K562 (cell line): ENCODE data around the gene KCNJ14. TPM values are rescaled to one million over a fixed set of nuclear protein-coding genes. Genes with fewer than 3 reads are reported as not detected.

Experiments
- CBX8 ChIP-seq: fragments of 200-600 bp; sonication (generic); IDR thresholded peaks from 2 replicates; pipeline ENCODE4 v1.6.1; 2012; ENCODE audit warnings: borderline replicate concordance, mixed run types, low read depth, mild to moderate bottlenecking, moderate library complexity, mixed read lengths, low read length, control low read depth, inconsistent platforms; ENCODE audit not compliant: poor library complexity, severe bottlenecking; ENCODE audit errors: extremely low read depth
- CHD4 ChIP-seq: fragments of 200-600 bp; sonication (generic); IDR thresholded peaks from 3 replicates; pipeline ENCODE4 v1.6.1; 2012; ENCODE audit warnings: low read depth, mild to moderate bottlenecking, mixed read lengths, low read length, inconsistent platforms; ENCODE audit not compliant: insufficient read depth, insufficient replicate concordance, poor library complexity, severe bottlenecking
- CREM ChIP-seq: IDR thresholded peaks from 2 replicates; pipeline ENCODE4 v1.6.1; 2014; ENCODE audit warnings: antibody characterized with exemption, low read depth
- ELF2 ChIP-seq: fragments of 250-450 bp; sonication (Bioruptor Pico); IDR thresholded peaks from 2 replicates; pipeline ENCODE4 v1.5.0; 2021; ENCODE audit warnings: mild to moderate bottlenecking
- ERF ChIP-seq: fragments of 450-650 bp; formaldehyde crosslinking; IDR thresholded peaks from 2 replicates; pipeline ENCODE4 v1.4.0; 2020; ENCODE audit warnings: mild to moderate bottlenecking, mixed read lengths
- ESRRB ChIP-seq: fragments of 250-450 bp; sonication (Bioruptor Pico); IDR thresholded peaks from 2 replicates; pipeline ENCODE4 v1.5.0; 2020; ENCODE audit warnings: mild to moderate bottlenecking, moderate library complexity, borderline replicate concordance
- FIP1L1 ChIP-seq: fragments of 200-400 bp; formaldehyde crosslinking; IDR thresholded peaks from 2 replicates; pipeline ENCODE4 v1.6.1; 2018; ENCODE audit warnings: mild to moderate bottlenecking, low read depth, low read length; ENCODE audit not compliant: poor library complexity, severe bottlenecking
- MXI1 ChIP-seq: IDR thresholded peaks from 2 replicates; pipeline ENCODE4 v1.6.1; 2011; ENCODE audit warnings: low read depth, mild to moderate bottlenecking, improper control_type of control experiment, low read length
- MYNN ChIP-seq, 2 experiments: sonication (generic); formaldehyde crosslinking in 1 of 2; IDR thresholded peaks; 2 replicates each; pipeline versions ENCODE4 v1.5.0 to v1.6.1; 2016 to 2020; ENCODE audit warnings: antibody characterized with exemption in 1 of 2, missing genetic modification reagents in 1 of 2
- NFRKB ChIP-seq: fragments of 450-650 bp; IDR thresholded peaks from 2 replicates; pipeline ENCODE4 v1.6.1; 2016; ENCODE audit warnings: low read depth
- OTX1 ChIP-seq: fragments of 450-650 bp; formaldehyde crosslinking; IDR thresholded peaks from 2 replicates; pipeline ENCODE4 v1.4.0; 2022; ENCODE audit warnings: mild to moderate bottlenecking
- PML ChIP-seq: IDR thresholded peaks from 2 replicates; pipeline ENCODE4 v1.6.1; 2012; ENCODE audit warnings: low read length, inconsistent platforms
- RB1 ChIP-seq: fragments of 450-650 bp; IDR thresholded peaks from 2 replicates; pipeline ENCODE4 v1.6.1; 2017; ENCODE audit warnings: low read depth, mild to moderate bottlenecking
- SUPT5H ChIP-seq: fragments of 450-650 bp; IDR thresholded peaks from 2 replicates; pipeline ENCODE4 v1.6.1; 2016
- TAF15 ChIP-seq: fragments of 200-400 bp; formaldehyde crosslinking; IDR thresholded peaks from 2 replicates; pipeline ENCODE4 v1.6.1; 2017; ENCODE audit warnings: mild to moderate bottlenecking, low read depth, low read length, moderate library complexity
- ZNF165 ChIP-seq: fragments of 250-450 bp; sonication (Bioruptor Pico); IDR thresholded peaks from 2 replicates; pipeline ENCODE4 v1.4.0; 2020; ENCODE audit warnings: borderline replicate concordance
- ZNF583 ChIP-seq: fragments of 250-450 bp; sonication (Bioruptor Pico); IDR thresholded peaks from 2 replicates; pipeline ENCODE4 v1.4.0; 2020
- ZNF717 ChIP-seq: fragments of 250-450 bp; sonication (Bioruptor Pico); IDR thresholded peaks from 2 replicates; pipeline ENCODE4 v1.5.0; 2021
- polyA plus RNA-seq, 8 experiments: library from polyadenylated mRNA; depleted of rRNA in 4 of 8; stranded (reverse) in 5 of 8; unstranded in 3 of 8; fragments of >200 nt; fragmentation: Nextera tagmentation in 2 of 8; fragmentation: Illumina TruSeq in 1 of 8; extraction: Ambion mirVana in 2 of 8; extraction: Trizol in 1 of 8; gene quantifications; 2 replicates each; pipeline versions ENCODE4 v1.2.1 to v1.2.3, GENCODE V29; 2011 to 2014; ENCODE audit warnings: inconsistent platforms in 1 of 8, missing spikeins in 1 of 8
- total RNA-seq, 7 experiments: library from RNA; depleted of rRNA in 6 of 7; stranded (reverse); fragments of >200 nt in 6 of 7; fragmentation: Illumina TruSeq in 2 of 7; extraction: Trizol in 2 of 7; gene quantifications; 2 replicates each; pipeline versions ENCODE4 v1.2.1 to v1.2.3, GENCODE V29; 2011 to 2021; ENCODE audit warnings: low replicate concordance in 1 of 7
- TF ChIP-seq, protein P1 (sequence below), 3 experiments: fragments of 200-800 bp in 1 of 3; fragments of 250-450 bp in 1 of 3; fragments of 450-650 bp in 1 of 3; sonication (Bioruptor Pico) in 1 of 3; sonication (Bioruptor generic) in 1 of 3; formaldehyde crosslinking in 1 of 3; IDR thresholded peaks; 2 replicates each; pipeline versions ENCODE4 v1.6.1 to v1.8.0; 2016 to 2022; ENCODE audit warnings: mild to moderate bottlenecking in 2 of 3, missing genetic modification characterization in 2 of 3, missing compliant biosample characterization in 1 of 3, moderate library complexity in 1 of 3
- TF ChIP-seq, protein P2 (sequence below): fragments of 200-800 bp; sonication (Bioruptor generic); IDR thresholded peaks from 2 replicates; pipeline ENCODE4 v1.6.1; 2017; ENCODE audit warnings: missing genetic modification characterization, missing compliant biosample characterization
- TF ChIP-seq, protein P3 (sequence below): fragments of 450-650 bp; IDR thresholded peaks from 2 replicates; pipeline ENCODE4 v1.6.1; 2016; ENCODE audit warnings: borderline replicate concordance

The KCNJ14 gene
- total and polyA plus RNA-seq, 9 of the 15 experiments (the other 6 are each of a cell fraction or from before 2014, with no cell fraction given) = 0.15 to 1.6 (median 0.49) TPM

DNA sequence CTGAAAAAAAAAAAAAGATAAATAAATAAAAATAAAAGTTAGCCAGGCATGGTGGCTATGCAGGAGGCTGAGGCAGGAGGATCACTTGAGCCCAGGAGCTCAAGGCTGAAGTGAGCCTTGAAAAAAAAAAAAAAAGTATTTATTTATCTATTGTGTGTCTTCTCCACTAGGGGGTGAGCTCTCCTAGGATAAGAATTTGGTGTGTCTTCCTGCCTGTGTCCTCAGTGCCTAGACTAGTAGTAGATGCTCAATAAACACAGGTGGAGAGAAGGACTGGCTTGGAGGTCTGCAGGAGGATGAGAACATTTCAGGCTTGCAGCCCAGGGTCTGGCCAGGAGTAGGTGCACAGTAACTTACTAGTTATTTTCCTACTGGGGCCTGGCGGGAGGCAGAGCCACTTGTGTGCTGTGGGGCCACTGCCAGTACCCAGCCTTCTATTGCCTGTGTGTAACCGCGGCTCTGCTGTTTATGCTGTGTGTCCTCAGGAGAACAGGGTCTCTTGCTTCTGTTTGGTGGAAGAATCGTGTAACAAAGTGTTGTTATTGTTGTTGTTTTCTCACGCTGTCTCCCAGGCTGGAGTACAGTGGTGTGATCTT lies 50.9 kb downstream of the KCNJ14 start (continued):
- TF ChIP-seq RB1 (no peak), ERF (CRISPR knock-in tag) (no peak), CHD4 (no peak), ESRRB (CRISPR knock-in tag) (no peak), MXI1 (no peak), TAF15 (no peak), OTX1 (CRISPR knock-in tag) (no peak), ZNF583 (CRISPR knock-in tag) (no peak), SUPT5H (no peak), ZNF717 (CRISPR knock-in tag) (no peak), ELF2 (CRISPR knock-in tag) (no peak), MYNN (IDR thresholded peaks at IDR 0.05) (no peak), MYNN (CRISPR knock-in tag; IDR thresholded peaks at IDR 0.05) (no peak), FIP1L1 (no peak), CBX8 (no peak), CREM (no peak), ZNF165 (CRISPR knock-in tag) (no peak), NFRKB (no peak), PML (no peak)
- TF ChIP-seq, protein P1, sequence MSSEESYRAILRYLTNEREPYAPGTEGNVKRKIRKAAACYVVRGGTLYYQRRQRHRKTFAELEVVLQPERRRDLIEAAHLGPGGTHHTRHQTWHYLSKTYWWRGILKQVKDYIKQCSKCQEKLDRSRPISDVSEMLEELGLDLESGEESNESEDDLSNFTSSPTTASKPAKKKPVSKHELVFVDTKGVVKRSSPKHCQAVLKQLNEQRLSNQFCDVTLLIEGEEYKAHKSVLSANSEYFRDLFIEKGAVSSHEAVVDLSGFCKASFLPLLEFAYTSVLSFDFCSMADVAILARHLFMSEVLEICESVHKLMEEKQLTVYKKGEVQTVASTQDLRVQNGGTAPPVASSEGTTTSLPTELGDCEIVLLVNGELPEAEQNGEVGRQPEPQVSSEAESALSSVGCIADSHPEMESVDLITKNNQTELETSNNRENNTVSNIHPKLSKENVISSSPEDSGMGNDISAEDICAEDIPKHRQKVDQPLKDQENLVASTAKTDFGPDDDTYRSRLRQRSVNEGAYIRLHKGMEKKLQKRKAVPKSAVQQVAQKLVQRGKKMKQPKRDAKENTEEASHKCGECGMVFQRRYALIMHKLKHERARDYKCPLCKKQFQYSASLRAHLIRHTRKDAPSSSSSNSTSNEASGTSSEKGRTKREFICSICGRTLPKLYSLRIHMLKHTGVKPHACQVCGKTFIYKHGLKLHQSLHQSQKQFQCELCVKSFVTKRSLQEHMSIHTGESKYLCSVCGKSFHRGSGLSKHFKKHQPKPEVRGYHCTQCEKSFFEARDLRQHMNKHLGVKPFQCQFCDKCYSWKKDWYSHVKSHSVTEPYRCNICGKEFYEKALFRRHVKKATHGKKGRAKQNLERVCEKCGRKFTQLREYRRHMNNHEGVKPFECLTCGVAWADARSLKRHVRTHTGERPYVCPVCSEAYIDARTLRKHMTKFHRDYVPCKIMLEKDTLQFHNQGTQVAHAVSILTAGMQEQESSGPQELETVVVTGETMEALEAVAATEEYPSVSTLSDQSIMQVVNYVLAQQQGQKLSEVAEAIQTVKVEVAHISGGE (CRISPR knock-in tag; IDR thresholded peaks at IDR 0.05) = no peak
- TF ChIP-seq, protein P2, sequence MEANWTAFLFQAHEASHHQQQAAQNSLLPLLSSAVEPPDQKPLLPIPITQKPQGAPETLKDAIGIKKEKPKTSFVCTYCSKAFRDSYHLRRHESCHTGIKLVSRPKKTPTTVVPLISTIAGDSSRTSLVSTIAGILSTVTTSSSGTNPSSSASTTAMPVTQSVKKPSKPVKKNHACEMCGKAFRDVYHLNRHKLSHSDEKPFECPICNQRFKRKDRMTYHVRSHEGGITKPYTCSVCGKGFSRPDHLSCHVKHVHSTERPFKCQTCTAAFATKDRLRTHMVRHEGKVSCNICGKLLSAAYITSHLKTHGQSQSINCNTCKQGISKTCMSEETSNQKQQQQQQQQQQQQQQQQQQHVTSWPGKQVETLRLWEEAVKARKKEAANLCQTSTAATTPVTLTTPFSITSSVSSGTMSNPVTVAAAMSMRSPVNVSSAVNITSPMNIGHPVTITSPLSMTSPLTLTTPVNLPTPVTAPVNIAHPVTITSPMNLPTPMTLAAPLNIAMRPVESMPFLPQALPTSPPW (CRISPR knock-in tag) = no peak
- TF ChIP-seq, protein P3, sequence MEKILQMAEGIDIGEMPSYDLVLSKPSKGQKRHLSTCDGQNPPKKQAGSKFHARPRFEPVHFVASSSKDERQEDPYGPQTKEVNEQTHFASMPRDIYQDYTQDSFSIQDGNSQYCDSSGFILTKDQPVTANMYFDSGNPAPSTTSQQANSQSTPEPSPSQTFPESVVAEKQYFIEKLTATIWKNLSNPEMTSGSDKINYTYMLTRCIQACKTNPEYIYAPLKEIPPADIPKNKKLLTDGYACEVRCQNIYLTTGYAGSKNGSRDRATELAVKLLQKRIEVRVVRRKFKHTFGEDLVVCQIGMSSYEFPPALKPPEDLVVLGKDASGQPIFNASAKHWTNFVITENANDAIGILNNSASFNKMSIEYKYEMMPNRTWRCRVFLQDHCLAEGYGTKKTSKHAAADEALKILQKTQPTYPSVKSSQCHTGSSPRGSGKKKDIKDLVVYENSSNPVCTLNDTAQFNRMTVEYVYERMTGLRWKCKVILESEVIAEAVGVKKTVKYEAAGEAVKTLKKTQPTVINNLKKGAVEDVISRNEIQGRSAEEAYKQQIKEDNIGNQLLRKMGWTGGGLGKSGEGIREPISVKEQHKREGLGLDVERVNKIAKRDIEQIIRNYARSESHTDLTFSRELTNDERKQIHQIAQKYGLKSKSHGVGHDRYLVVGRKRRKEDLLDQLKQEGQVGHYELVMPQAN = no peak
